SK-N-SH (cell line): ENCODE results near the gene PLK4. TPM values are rescaled to one million over a fixed set of nuclear protein-coding genes. Genes with fewer than 3 reads are reported as not detected.
A peak's percentile ranks its signal among the peaks of the same experiment; 100 is the strongest.

Source experiments
- CTCF ChIA-PET: fragments of 300-600, 350-600 bp; formaldehyde crosslinking; extraction: SDS; loops from one replicate; lab custom pipeline; 2021; lab: Yijun Ruan, JAX
- POLR2A ChIA-PET: fragments of 350-600 bp; sonication (Branson Sonifier 250); formaldehyde crosslinking; extraction: SDS; loops from one replicate; lab custom pipeline; 2020; ENCODE audit warnings: antibody characterized with exemption, inconsistent platforms; lab: Yijun Ruan, JAX
- DNase-seq: peaks from one replicate; pipeline ENCODE4 v3.0.0; 2012
- H2AFZ ChIP-seq: fragments of 200-600 bp; sonication (generic); 2 replicates; pipeline ENCODE4 v1.8.1; 2016; ENCODE audit warnings: antibody characterized with exemption, mild to moderate bottlenecking, low read depth
- H3F3A ChIP-seq: fragments of 200-600 bp; sonication (generic); replicated peaks from 2 replicates; pipeline ENCODE3; 2016; ENCODE audit warnings: antibody characterized with exemption, mild to moderate bottlenecking; ENCODE audit not compliant: insufficient read depth
- H3K27ac ChIP-seq, 2 experiments: fragments of 200-500 bp in 1 of 2; fragments of 200-600 bp in 1 of 2; sonication (Bioruptor generic) in 1 of 2; sonication (generic), shearing (Covaris generic) in 1 of 2; 2 replicates each; pipeline versions ENCODE4 v1.5.1 to v1.6.1; 2014 to 2016; ENCODE audit warnings: low read depth in 2 of 2, inconsistent platforms in 1 of 2, low read length in 1 of 2, mild to moderate bottlenecking in 1 of 2, mixed read lengths in 1 of 2
- H3K27me3 ChIP-seq: fragments of 200-600 bp; sonication (generic), shearing (Covaris generic); 2 replicates; pipeline ENCODE4 v1.6.1; 2016; ENCODE audit warnings: mixed run types; ENCODE audit not compliant: insufficient read depth
- H3K36me3 ChIP-seq, 2 experiments: fragments of 200-500 bp in 1 of 2; fragments of 200-600 bp in 1 of 2; sonication (Bioruptor generic) in 1 of 2; sonication (generic) in 1 of 2; replicated peaks in 1 of 2; 2 replicates each; pipeline versions ENCODE3 to v1.5.1; 2014 to 2016; ENCODE audit warnings: low read length in 1 of 2, mild to moderate bottlenecking in 1 of 2; ENCODE audit not compliant: insufficient read depth in 2 of 2, control insufficient read depth in 1 of 2
- H3K4me1 ChIP-seq, 2 experiments: fragments of 200-500 bp in 1 of 2; fragments of 200-600 bp in 1 of 2; sonication (Bioruptor generic) in 1 of 2; sonication (generic), shearing (Covaris generic) in 1 of 2; 2 replicates each; pipeline versions ENCODE4 v1.5.1 to v1.6.1; 2014 to 2016; ENCODE audit warnings: low read depth in 1 of 2, low read length in 1 of 2, mixed run types in 1 of 2; ENCODE audit not compliant: insufficient read depth in 2 of 2, control insufficient read depth in 1 of 2
- H3K4me2 ChIP-seq: fragments of 200-600 bp; sonication (generic), shearing (Covaris generic); 2 replicates; pipeline ENCODE4 v1.6.1; 2017; ENCODE audit warnings: mixed run types
- H3K4me3 ChIP-seq, 2 experiments: fragments of 200-500 bp in 1 of 2; fragments of 200-600 bp in 1 of 2; sonication (Bioruptor generic) in 1 of 2; sonication (generic), shearing (Covaris generic) in 1 of 2; 2 replicates each; pipeline versions ENCODE4 v1.5.1 to v1.8.1; 2014 to 2016; ENCODE audit warnings: low read depth in 2 of 2, inconsistent platforms in 1 of 2, low read length in 1 of 2, mild to moderate bottlenecking in 1 of 2, mixed read lengths in 1 of 2, moderate library complexity in 1 of 2
- H3K79me2 ChIP-seq: fragments of 200-600 bp; sonication (generic); 2 replicates; pipeline ENCODE4 v1.8.1; 2017; ENCODE audit warnings: mild to moderate bottlenecking; ENCODE audit not compliant: insufficient read depth
- H3K9ac ChIP-seq: fragments of 200-600 bp; sonication (generic); 2 replicates; pipeline ENCODE4 v1.6.1; 2017; ENCODE audit warnings: mixed run types
- H3K9me2 ChIP-seq: fragments of 200-600 bp; sonication (generic); 2 replicates; pipeline ENCODE4 v1.6.1; 2017; ENCODE audit warnings: mixed run types
- H3K9me3 ChIP-seq: fragments of 200-600 bp; sonication (generic); 2 replicates; pipeline ENCODE4 v1.6.1; 2017; ENCODE audit warnings: mixed run types, mild to moderate bottlenecking, moderate library complexity
- H4K20me1 ChIP-seq: fragments of 200-600 bp; sonication (generic); 2 replicates; pipeline ENCODE4 v1.6.1; 2017; ENCODE audit warnings: mild to moderate bottlenecking, mixed run types; ENCODE audit not compliant: insufficient read depth
- CHD2 ChIP-seq: fragments of 150-350 bp; IDR thresholded peaks from 2 replicates; pipeline ENCODE4 v1.6.1; 2018; ENCODE audit warnings: low read length; ENCODE audit not compliant: partially characterized antibody
- ELF1 ChIP-seq: IDR thresholded peaks from 2 replicates; pipeline ENCODE4 v1.4.0; 2012
- EZH2phosphoT487 ChIP-seq: fragments of 200-600 bp; sonication (generic); IDR thresholded peaks from 2 replicates; pipeline ENCODE4 v1.6.1; 2017; ENCODE audit warnings: low read depth, mixed run types, mild to moderate bottlenecking, antibody characterized with exemption, moderate library complexity, borderline replicate concordance
- FOSL2 ChIP-seq: IDR thresholded peaks from 2 replicates; pipeline ENCODE4 v1.4.0; 2012; ENCODE audit warnings: low read depth, mild to moderate bottlenecking, moderate library complexity, borderline replicate concordance
- FOXJ3 ChIP-seq: sonication (generic); formaldehyde crosslinking; IDR thresholded peaks from 2 replicates; pipeline ENCODE4 v1.5.1; 2020; ENCODE audit warnings: mild to moderate bottlenecking, missing genetic modification reagents
- GABPA ChIP-seq: IDR thresholded peaks from 2 replicates; pipeline ENCODE4 v1.4.0; 2012; ENCODE audit warnings: low read depth, mild to moderate bottlenecking
- GATA2 ChIP-seq: sonication (generic); formaldehyde crosslinking; IDR thresholded peaks from 2 replicates; pipeline ENCODE4 v1.5.0; 2020; ENCODE audit warnings: mild to moderate bottlenecking, missing genetic modification reagents
- JUND ChIP-seq: IDR thresholded peaks from 2 replicates; pipeline ENCODE4 v1.4.0; 2012
- MEF2A ChIP-seq: IDR thresholded peaks from 2 replicates; pipeline ENCODE4 v1.4.0; 2012; ENCODE audit warnings: low read depth, borderline replicate concordance
- MXI1 ChIP-seq: IDR thresholded peaks from 2 replicates; pipeline ENCODE4 v1.6.1; 2012; ENCODE audit warnings: mild to moderate bottlenecking, low read depth, low read length, improper control_type of control experiment
- NFIC ChIP-seq: IDR thresholded peaks from 2 replicates; pipeline ENCODE4 v1.4.0; 2012; ENCODE audit warnings: borderline replicate concordance
- POLR2AphosphoS5 ChIP-seq: IDR thresholded peaks from 2 replicates; pipeline ENCODE4 v1.6.1; 2012; ENCODE audit warnings: low read depth, low read length
- RAD21 ChIP-seq: IDR thresholded peaks from 2 replicates; pipeline ENCODE4 v1.6.1; 2012; ENCODE audit warnings: mild to moderate bottlenecking, low read length
- REST ChIP-seq: IDR thresholded peaks from 2 replicates; pipeline ENCODE4 v1.6.1; 2012; ENCODE audit warnings: mild to moderate bottlenecking, low read depth, low read length, moderate library complexity
- TCF12 ChIP-seq: IDR thresholded peaks from 2 replicates; pipeline ENCODE4 v1.4.0; 2012
- TEAD4 ChIP-seq: IDR thresholded peaks from 2 replicates; pipeline ENCODE4 v1.4.0; 2012; ENCODE audit warnings: mild to moderate bottlenecking, borderline replicate concordance; ENCODE audit not compliant: insufficient read depth
- USF1 ChIP-seq: IDR thresholded peaks from 2 replicates; pipeline ENCODE4 v1.4.0; 2012; ENCODE audit warnings: low read depth, borderline replicate concordance
- USF2 ChIP-seq: fragments of 150-350 bp; IDR thresholded peaks from 2 replicates; pipeline ENCODE4 v1.6.1; 2017; ENCODE audit warnings: antibody characterized with exemption, low read length, low read depth, borderline replicate concordance
- YY1 ChIP-seq: IDR thresholded peaks from 2 replicates; pipeline ENCODE4 v1.4.0; 2012; ENCODE audit warnings: low read depth, mild to moderate bottlenecking
- polyA plus RNA-seq, 3 experiments: library from polyadenylated mRNA; depleted of rRNA; stranded (reverse); fragments of >200 nt; gene quantifications; 2 replicates each; pipeline ENCODE4 v1.2.3, GENCODE V29; 2012
- TF ChIP-seq, protein P1 (sequence below): fragments of 150-350 bp; IDR thresholded peaks from 2 replicates; pipeline ENCODE4 v1.6.1; 2016; ENCODE audit warnings: mild to moderate bottlenecking, low read depth, low read length
- TF ChIP-seq, protein P2 (sequence below): IDR thresholded peaks from 2 replicates; pipeline ENCODE4 v1.4.0; 2012; ENCODE audit warnings: low read depth, borderline replicate concordance
- TF ChIP-seq, protein P3 (sequence below): IDR thresholded peaks from 2 replicates; pipeline ENCODE4; 2012

Gene PLK4
- polyA plus RNA-seq, 1 of the 3 experiments (the other 2 are of a cell fraction): 10.5 TPM

- CTCF ChIA-PET: no interaction called here
- POLR2A ChIA-PET: no interaction called here
- H3K4me2 ChIP-seq: no peak overlapping the region
These were observed 24.4 kb upstream of the PLK4 start for GRCh38 chr4:127856196-127856812.

More at GRCh38 chr4:127856196-127856812, 24.4 kb upstream of the PLK4 start:
- Histone ChIP-seq H3K4me1 (peaks cover 6 to 10% of the 10 kb centered on the region in 2 experiments; a peak in 3 of 4 replicates), H4K20me1 (no peaks in the 10 kb centered on the region), H3K9me3 (peaks cover 5% of the 10 kb centered on the region; the same call in 1 of the 2 replicates), H3K4me3 (no peak overlapping the region), H3K27ac (peak overlapping the region in 1 of 2 experiments; percentile 17; a peak in 1 of 4 replicates), H2AFZ (no peak overlapping the region), H3F3A (no peaks in the 10 kb centered on the region), H3K79me2 (no peaks in the 10 kb centered on the region), H3K27me3 (no peaks in the 10 kb centered on the region), H3K36me3 (no peaks in the 10 kb centered on the region), H3K9me2 (no peaks in the 10 kb centered on the region), H3K9ac (no peak overlapping the region)
- no peak for TF ChIP-seq REST
- TF ChIP-seq FOSL2: no peak
- TF ChIP-seq USF1: no peak
- TF ChIP-seq RAD21: no peak
- TF ChIP-seq, protein P1, sequence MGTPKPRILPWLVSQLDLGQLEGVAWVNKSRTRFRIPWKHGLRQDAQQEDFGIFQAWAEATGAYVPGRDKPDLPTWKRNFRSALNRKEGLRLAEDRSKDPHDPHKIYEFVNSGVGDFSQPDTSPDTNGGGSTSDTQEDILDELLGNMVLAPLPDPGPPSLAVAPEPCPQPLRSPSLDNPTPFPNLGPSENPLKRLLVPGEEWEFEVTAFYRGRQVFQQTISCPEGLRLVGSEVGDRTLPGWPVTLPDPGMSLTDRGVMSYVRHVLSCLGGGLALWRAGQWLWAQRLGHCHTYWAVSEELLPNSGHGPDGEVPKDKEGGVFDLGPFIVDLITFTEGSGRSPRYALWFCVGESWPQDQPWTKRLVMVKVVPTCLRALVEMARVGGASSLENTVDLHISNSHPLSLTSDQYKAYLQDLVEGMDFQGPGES: no peak
- TF ChIP-seq GATA2: no peak
- no peak for TF ChIP-seq MEF2A
- TF ChIP-seq POLR2AphosphoS5: no peak
- no peak for TF ChIP-seq GABPA
- TF ChIP-seq, protein P2, sequence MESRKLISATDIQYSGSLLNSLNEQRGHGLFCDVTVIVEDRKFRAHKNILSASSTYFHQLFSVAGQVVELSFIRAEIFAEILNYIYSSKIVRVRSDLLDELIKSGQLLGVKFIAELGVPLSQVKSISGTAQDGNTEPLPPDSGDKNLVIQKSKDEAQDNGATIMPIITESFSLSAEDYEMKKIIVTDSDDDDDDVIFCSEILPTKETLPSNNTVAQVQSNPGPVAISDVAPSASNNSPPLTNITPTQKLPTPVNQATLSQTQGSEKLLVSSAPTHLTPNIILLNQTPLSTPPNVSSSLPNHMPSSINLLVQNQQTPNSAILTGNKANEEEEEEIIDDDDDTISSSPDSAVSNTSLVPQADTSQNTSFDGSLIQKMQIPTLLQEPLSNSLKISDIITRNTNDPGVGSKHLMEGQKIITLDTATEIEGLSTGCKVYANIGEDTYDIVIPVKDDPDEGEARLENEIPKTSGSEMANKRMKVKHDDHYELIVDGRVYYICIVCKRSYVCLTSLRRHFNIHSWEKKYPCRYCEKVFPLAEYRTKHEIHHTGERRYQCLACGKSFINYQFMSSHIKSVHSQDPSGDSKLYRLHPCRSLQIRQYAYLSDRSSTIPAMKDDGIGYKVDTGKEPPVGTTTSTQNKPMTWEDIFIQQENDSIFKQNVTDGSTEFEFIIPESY: no peak
- no peak for TF ChIP-seq FOXJ3 (CRISPR knock-in tag)
- no peak for TF ChIP-seq EZH2phosphoT487
- peak; percentile 41; the same call in 1 of the 2 replicates for TF ChIP-seq TCF12
- TF ChIP-seq TEAD4: peak; percentile 29; the same call in 1 of the 2 replicates
- TF ChIP-seq, protein P3, sequence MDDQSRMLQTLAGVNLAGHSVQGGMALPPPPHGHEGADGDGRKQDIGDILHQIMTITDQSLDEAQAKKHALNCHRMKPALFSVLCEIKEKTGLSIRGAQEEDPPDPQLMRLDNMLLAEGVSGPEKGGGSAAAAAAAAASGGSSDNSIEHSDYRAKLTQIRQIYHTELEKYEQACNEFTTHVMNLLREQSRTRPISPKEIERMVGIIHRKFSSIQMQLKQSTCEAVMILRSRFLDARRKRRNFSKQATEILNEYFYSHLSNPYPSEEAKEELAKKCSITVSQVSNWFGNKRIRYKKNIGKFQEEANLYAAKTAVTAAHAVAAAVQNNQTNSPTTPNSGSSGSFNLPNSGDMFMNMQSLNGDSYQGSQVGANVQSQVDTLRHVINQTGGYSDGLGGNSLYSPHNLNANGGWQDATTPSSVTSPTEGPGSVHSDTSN: peak; percentile 63
- TF ChIP-seq YY1: no peak
- TF ChIP-seq CHD2: no peak
- no peak for TF ChIP-seq ELF1
- TF ChIP-seq MXI1: no peak
- no peak for TF ChIP-seq USF2
- peak; percentile 54; the same call in 1 of the 2 replicates for TF ChIP-seq NFIC
- peak; percentile 13; the same call in 1 of the 2 replicates for TF ChIP-seq JUND
- no peak for DNase-seq
